GM19463 (cell line): Measurements from ENCODE around the gene RALGAPA1.
"Not testable (repeated sequence)": the region's sequence is repeated elsewhere in the genome, so short reads cannot be mapped to it uniquely, and the experiment has no call there.

Source experiments
- ATAC-seq: cut with Tn5 transposase; IDR thresholded peaks from one replicate; pipeline ENCODE4 v1.9.1; 2021; ENCODE audit warnings: mild to moderate bottlenecking, moderate library complexity; ENCODE audit not compliant: unreplicated experiment

Gene RALGAPA1

DNA sequence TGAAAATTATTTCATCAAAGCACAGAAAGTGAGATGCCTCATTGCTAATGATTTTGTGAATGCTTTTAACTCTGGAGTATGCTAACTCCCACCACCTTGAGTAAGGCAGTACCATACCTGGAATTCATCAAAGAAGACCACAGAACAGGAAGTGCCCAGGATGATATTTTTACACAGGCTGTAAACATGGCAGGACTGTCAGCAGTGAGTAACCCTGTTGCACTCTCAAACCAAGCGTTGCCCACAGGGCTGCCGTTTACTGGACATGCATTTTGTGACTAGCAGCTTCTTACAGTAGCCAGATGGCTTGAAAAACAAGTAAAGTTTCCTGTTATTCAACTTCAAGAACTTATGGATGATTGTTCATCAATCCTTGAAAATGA is 42.4 kb downstream of the RALGAPA1 start:
- no peak for ATAC-seq

DNA sequence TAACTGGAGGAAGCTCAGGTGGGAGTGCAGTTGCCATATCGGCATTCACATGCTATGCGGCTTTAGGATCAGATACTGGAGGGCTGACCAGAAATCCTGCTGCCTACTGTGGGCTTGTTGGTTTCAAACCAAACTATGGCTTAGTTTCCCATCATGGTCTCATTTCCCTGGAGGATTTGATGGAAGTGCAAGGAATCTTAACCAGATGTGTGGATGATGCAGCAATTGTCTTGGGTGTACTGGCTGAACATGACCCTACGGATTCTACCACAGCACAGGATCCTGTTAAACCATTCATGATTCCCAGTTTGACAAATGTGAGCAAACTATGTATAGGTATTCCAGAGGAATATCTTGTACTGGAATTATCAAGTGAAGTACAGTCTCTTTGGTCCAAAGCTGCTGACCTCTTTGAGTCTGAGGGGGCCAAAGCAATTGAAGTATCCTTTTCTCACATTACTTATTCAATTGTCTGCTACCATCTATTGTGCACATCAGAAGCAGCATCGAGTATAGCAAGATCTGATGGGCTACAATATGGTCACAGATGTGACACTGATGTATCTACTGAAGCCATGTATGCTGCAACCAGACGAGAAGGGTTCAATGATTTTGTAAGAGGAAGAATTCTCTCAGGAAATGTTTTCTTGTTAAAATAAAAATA is 42.9 kb downstream of the RALGAPA1 start:
- no peak for ATAC-seq

- ATAC-seq, result no peak
Observed at GRCh38 chr14:35761922-35762321, 47.2 kb downstream of the RALGAPA1 start.

DNA sequence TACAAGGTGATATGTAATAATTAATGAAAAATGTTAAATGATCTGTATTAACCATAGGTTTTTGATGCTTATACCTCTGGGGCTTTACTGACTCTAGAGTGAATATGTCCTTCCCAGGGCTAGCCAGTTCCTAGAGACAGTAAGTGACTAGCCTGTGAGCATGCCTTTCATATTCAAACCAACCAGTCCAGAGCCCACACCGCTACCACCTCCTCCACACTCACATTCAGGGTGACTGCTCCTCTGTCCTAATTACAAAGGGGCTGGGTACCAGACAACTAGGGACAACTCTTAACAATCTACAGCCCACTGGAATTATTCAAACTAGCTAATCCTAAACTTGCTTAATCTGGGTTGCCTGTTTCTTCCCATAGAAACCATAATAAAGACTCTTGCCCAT is 49.0 kb downstream of the RALGAPA1 start:
- ATAC-seq, result no peak

DNA sequence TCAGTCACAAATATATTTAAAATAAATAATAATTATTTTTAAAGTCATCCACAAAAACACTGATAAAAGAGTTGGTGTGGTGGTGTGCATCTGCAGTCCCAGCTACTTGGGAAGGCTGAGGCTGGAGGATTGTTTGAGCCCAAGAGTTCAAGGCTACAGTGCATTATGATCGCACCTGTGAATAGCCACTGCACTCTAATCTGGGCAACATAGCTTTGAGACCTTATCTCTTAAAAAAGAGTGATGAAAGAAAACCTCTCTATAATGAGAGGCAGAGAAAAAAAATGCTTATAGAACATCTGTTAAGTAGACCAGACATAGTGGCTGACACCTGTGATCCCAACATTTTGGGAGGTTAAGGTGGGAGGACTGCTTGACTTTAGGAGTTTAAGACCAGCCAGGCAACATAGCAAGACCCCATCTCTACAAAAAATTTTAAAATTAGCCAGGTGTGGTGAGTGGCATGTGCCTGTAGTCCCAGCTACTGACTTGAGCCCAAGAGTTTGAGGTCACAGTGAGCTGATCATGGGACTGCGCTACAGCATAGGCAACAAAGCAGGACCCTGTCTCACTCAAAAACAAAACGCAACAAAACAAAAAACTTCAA is 50.5 kb downstream of the RALGAPA1 start:
- no peak for ATAC-seq

GRCh38 chr14:35754671-35755070 is 54.4 kb downstream of the RALGAPA1 start:
- ATAC-seq, result no peak

DNA sequence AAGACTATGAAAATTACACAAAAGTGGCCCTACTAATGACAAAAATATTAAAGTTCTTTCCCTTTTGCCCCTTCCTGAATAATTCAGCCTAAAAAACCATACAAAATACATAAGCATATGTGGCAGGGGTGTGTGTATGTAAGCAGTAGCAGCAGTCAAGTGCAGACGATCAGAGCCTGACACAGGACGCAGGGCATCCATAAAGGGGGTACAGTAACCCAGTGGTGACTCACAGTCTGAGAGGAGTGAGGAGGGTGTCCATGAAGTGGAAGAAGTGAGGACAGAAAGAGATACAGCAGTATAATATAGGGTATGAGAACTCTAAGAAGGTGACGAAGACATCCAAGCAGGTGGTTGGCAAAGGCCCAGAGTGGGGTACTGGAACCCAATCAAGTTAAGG is 56.7 kb downstream of the RALGAPA1 start:
- ATAC-seq, result no peak

GRCh38 chr14:35750202-35750904 is 58.7 kb downstream of the RALGAPA1 start:
- no peak for ATAC-seq

DNA sequence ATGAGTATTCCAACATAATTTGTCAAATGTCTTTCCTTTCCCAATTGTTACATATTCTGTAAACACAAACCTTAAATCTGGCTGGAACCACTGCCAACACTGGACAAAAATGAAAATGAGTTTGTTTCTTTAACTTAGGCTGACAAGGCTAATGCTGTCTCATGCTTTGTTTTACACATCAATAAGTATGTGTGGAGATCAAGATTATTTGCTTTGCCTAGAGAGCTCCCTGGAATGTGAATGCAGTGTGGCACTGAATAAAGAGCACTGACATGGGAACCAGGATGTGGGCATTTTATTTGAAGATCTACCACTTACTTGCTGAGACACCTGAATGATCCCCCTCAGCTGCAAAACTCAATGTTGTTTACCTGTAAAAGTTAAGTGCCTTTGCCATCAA is 61.7 kb downstream of the RALGAPA1 start:
- no peak for ATAC-seq

DNA sequence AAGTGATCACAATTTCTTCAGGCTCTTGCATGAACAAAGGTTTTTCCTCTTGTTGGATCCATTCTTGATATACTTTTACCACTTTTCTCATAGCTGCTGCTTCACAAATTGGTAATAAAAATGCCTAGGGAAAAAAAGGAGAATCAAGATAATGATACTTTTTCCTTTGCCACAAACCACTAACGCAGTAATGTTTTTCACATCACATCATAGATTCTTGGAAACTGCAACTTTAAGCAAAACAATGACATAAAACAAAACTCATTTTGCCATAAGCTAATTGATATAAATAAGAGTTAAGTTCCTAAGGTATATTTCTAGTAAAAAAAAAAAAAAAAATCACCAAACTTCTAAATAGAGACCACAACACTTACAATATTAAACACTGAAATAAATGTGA is 66.7 kb downstream of the RALGAPA1 start:
- no peak for ATAC-seq

GRCh38 chr14:35742032-35742371 is 67.1 kb downstream of the RALGAPA1 start:
- no peak for ATAC-seq

DNA sequence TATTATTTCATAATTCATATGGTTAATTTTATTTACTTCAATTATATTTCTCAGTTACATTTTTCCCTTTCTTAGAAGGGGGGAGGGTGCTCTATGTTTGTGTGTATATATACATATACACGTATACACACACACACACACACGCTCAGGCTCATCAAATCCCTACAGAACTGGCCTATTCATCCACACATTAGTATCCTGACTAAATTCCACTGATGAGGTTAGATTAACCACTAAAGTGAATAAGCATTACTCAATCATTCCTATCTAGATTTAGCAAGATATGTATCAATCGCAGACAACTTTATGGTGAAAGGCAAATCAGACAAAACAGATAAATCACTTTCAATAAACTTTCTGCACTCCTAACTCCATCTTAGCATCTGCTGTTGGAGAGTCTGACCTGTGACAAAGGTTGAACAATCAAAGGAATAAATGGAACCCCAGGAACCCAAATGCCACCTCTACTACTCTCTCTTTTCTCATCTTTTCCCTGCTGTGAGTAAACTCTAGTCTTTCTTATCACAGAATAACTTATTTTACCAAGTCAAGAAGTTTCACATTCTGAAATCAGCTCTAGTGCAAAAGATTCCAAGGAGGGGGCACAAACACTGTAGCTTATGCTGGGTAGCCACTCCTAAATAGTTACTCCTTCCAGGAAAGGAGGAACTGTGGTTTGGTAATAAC is 67.6 kb downstream of the RALGAPA1 start:
- no peak for ATAC-seq

GRCh38 chr14:35740215-35740614 is 68.9 kb downstream of the RALGAPA1 start:
- ATAC-seq, result no peak

GRCh38 chr14:35735163-35735562 is 73.9 kb downstream of the RALGAPA1 start:
- not testable (repeated sequence) for ATAC-seq

DNA sequence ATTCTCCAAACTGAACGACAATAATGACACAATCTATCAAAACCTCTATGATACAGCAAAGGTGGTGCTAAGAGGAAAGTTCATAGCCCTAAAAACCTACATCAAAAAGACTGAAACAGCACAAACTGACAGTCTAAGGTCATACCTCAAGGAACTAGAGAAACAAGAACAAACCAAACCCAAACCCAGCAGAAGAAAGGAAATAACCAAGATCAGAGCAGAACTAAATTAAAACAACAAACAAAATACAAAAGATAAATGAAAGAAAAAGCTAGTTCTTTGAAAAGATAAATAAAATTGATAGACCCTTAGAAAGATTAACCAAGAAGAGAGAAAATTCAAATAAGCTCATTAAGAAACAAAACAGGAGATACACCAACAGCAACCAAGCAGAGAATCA is 75.6 kb downstream of the RALGAPA1 start:
- ATAC-seq, result not testable (repeated sequence)

DNA sequence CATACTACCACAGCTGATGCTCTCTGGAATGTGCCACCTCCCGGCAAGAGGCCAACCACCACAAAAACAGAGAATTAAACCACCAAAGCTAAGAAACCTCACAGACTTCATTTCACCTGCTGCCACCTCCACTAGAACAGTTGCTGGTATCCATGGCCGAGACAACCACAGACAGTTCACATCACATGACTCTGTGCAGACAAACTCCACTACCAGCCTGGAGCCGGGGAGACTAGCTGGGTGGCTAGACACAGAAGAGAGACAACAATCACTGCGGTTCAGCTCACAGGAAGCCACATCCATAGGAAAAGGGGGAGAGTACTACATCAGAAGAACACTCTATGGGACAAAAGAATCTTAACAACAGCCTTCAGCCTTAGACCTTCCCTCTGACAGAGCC is 78.2 kb downstream of the RALGAPA1 start:
- ATAC-seq, result no peak

GRCh38 chr14:35727764-35728163 is 81.3 kb downstream of the RALGAPA1 start:
- ATAC-seq, result no peak

- ATAC-seq, result no peak
Observed at GRCh38 chr14:35725930-35726329, 83.2 kb downstream of the RALGAPA1 start.

- ATAC-seq, result no peak
Observed at GRCh38 chr14:35715079-35715478, 94.0 kb downstream of the RALGAPA1 start.

DNA sequence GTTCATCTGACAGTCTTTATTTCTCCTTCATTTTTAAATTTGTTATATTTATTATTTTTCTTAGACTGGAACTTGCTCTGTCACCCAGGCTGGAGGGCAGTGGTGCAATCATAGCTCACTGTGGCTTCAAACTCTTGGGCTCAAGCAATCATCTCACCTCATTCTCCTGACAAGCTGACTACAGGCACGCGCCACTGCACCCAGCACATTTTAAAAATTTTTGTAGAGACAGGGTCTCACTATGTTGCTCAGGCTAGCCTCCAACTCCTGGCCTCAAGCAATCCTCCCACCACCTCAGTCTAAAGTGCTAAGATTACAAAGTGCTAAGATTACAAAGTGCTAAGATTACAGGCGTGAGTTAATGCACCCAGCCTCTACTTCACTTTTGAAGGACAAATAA is 96.6 kb downstream of the RALGAPA1 start:
- ATAC-seq, result no peak

GRCh38 chr14:35708062-35708461 is 101.0 kb downstream of the RALGAPA1 start:
- no peak for ATAC-seq

GRCh38 chr14:35705636-35706035 is 103.5 kb downstream of the RALGAPA1 start:
- ATAC-seq, result no peak
